A673 (cell line): ENCODE data around the gene FBXO34.

Source experiments
- EZH2 ChIP-seq: fragments of 200-600 bp; sonication (generic); IDR thresholded peaks from 2 replicates; pipeline ENCODE4 v1.6.1; 2017; ENCODE audit warnings: borderline replicate concordance, low read depth, mild to moderate bottlenecking, mixed read lengths, antibody characterized with exemption, low read length; ENCODE audit not compliant: poor library complexity, severe bottlenecking
- TF ChIP-seq, protein P1 (sequence below): fragments of 300-800, 200-600 bp; sonication (generic); conservative IDR thresholded peaks from 2 replicates; pipeline ENCODE4 v1.5.1; 2017; ENCODE audit warnings: low read depth, mild to moderate bottlenecking, antibody characterized with exemption, low read length, moderate library complexity, mixed read lengths

GRCh38 chr14:55316564-55316963 lies 45.3 kb downstream of the FBXO34 start:
- TF ChIP-seq, protein P1, sequence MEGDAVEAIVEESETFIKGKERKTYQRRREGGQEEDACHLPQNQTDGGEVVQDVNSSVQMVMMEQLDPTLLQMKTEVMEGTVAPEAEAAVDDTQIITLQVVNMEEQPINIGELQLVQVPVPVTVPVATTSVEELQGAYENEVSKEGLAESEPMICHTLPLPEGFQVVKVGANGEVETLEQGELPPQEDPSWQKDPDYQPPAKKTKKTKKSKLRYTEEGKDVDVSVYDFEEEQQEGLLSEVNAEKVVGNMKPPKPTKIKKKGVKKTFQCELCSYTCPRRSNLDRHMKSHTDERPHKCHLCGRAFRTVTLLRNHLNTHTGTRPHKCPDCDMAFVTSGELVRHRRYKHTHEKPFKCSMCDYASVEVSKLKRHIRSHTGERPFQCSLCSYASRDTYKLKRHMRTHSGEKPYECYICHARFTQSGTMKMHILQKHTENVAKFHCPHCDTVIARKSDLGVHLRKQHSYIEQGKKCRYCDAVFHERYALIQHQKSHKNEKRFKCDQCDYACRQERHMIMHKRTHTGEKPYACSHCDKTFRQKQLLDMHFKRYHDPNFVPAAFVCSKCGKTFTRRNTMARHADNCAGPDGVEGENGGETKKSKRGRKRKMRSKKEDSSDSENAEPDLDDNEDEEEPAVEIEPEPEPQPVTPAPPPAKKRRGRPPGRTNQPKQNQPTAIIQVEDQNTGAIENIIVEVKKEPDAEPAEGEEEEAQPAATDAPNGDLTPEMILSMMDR: no peak
- TF ChIP-seq EZH2: no peak
